T-helper 1 cell (primary cell): ENCODE data around the gene LDLRAD3.
"Not testable (repeated sequence)": the region's sequence is repeated elsewhere in the genome, so short reads cannot be mapped to it uniquely, and the experiment has no call there.

Experiments used
- DNase-seq, 5 donors: peaks; one replicate each; pipeline ENCODE4 v3.0.0-alpha.2; 2012 to 2020

The LDLRAD3 gene

GRCh38 chr11:35995681-35996271 lies 51.9 kb downstream of the LDLRAD3 start:
- no peak for DNase-seq

GRCh38 chr11:35997902-35998520 lies 54.1 kb downstream of the LDLRAD3 start:
- DNase-seq: no peak

- no peak for DNase-seq
Observed at GRCh38 chr11:35998634-35999033, 54.8 kb downstream of the LDLRAD3 start.

- no peak for DNase-seq
Observed at GRCh38 chr11:36000616-36001190, 56.8 kb downstream of the LDLRAD3 start.

GRCh38 chr11:36002196-36002595 lies 58.3 kb downstream of the LDLRAD3 start:
- no peak for DNase-seq

- no peak for DNase-seq
Observed at GRCh38 chr11:36002796-36003195, 58.9 kb downstream of the LDLRAD3 start.

- no peak for DNase-seq
Observed at GRCh38 chr11:36006556-36006955, 62.7 kb downstream of the LDLRAD3 start.

GRCh38 chr11:36007127-36007655 lies 63.3 kb downstream of the LDLRAD3 start:
- DNase-seq: no peak

GRCh38 chr11:36008584-36008983 lies 64.7 kb downstream of the LDLRAD3 start:
- DNase-seq: no peak

- DNase-seq: no peak
Observed at GRCh38 chr11:36009473-36009872, 65.6 kb downstream of the LDLRAD3 start.

- DNase-seq: no peak
Observed at GRCh38 chr11:36010010-36010740, 66.3 kb downstream of the LDLRAD3 start.

- DNase-seq: no peak
Observed at GRCh38 chr11:36011574-36011973, 67.7 kb downstream of the LDLRAD3 start.

- DNase-seq: no peak
Observed at GRCh38 chr11:36012455-36012854, 68.6 kb downstream of the LDLRAD3 start.

GRCh38 chr11:36012979-36013378 lies 69.1 kb downstream of the LDLRAD3 start:
- DNase-seq: no peak

- DNase-seq: not testable (repeated sequence)
Observed at GRCh38 chr11:36013446-36013845, 69.6 kb downstream of the LDLRAD3 start.

- no peak for DNase-seq
Observed at GRCh38 chr11:36013950-36014897, 70.4 kb downstream of the LDLRAD3 start.

- DNase-seq: no peak
Observed at GRCh38 chr11:36014898-36015665, 71.2 kb downstream of the LDLRAD3 start.

- no peak for DNase-seq
Observed at GRCh38 chr11:36015799-36016198, 71.9 kb downstream of the LDLRAD3 start.

GRCh38 chr11:36016263-36016662 lies 72.4 kb downstream of the LDLRAD3 start:
- DNase-seq: no peak

GRCh38 chr11:36016709-36017108 lies 72.8 kb downstream of the LDLRAD3 start:
- no peak for DNase-seq

GRCh38 chr11:36019005-36019596 lies 75.2 kb downstream of the LDLRAD3 start:
- no peak for DNase-seq
